ENCODE data around the gene POLR2H.

Gene POLR2H

DNA sequence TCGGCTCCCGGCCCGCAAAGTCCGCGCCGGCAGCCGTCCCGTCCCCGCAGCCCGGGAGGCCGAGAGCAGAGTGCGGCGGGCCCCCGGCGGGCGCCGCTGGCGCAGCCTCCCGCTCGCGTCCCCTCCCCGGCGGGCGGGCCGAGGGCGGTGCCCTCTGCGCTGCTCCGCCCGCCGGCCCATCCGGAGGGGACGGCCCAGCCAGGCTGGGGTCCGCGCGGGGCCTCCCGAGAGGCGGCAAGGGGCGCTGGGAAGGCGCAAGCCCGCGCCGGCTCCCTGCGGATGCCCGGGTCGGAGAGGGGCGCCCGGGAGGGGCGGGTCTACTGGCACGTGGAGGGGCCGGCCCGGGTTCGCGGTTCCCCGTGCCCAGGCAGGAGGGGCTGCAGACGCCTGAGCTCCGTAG lies at the start of gene POLR2H, which contains the start of gene CLCN2:
Gene POLR2H (plus strand): TSS at position 179 of the 400 bp plus-strand sequence. CDS start 1,783 bp downstream, outside the sequence.
Gene CLCN2 (minus strand): TSS at position 74 of the 400 bp plus-strand sequence. CDS start 126 bp downstream, outside the sequence.
- DNase-seq, result no peak

DNA sequence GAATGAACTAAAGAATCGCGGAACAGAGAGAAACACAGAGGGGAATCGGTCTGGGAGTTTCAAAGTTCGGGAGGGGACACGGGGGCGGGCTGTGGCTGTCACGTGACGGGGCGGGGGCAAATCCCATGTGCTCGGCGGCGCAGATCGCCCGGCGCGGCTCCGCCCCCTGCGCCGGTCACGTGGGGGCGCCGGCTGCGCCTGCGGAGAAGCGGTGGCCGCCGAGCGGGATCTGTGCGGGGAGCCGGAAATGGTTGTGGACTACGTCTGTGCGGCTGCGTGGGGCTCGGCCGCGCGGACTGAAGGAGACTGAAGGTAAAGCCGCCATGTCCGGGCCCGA lies 47.2 kb upstream of the POLR2H start, which contains the start of gene EIF4G1:
Gene EIF4G1 (plus strand): TSS at position 244 of the 337 bp plus-strand sequence. CDS start 1,191 bp downstream, outside the sequence.
- DNase-seq, result peak; percentile 87

DNA sequence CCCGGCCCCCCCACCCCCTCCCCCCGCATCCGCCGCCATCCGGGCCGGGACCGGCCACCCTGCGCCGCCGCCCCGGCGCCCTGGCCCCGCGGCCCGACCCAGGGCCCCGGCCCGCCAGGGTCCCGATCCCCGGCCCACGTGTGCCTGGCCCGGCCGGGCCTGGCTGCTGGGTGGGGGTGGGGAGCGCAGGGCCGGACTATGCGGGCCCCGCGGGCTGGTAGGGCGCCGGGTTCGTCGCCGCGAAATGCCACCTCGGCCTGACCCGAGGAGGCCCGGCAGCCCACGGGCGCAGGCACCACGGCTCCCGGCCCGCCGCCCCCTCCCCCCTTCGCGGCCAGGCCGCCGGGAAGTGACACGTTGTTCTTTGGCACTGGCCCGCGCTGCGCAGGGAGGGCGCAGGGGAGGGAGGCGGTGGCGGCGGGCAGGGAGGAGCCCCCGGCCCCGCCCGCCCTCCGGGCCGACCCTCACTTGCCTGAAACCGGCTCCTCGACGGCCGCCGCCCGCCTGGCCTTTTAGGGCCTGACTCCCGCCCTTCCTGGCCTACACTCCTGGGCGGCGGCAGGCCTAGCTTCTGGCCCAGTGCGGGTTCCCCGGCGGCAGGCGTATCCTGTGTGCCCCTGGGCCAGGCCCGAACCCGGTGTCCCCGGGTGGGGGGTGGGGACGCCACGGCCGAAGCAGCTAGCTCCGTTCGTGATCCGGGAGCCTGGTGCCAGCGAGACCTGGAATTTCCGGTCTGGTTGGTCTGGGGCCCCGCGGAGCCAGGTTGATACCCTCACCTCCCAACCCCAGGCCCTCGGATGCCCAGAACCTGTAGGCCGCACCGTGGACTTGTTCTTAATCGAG lies 46.6 kb upstream of the POLR2H start:
- peak; percentile 55 for DNase-seq

DNA sequence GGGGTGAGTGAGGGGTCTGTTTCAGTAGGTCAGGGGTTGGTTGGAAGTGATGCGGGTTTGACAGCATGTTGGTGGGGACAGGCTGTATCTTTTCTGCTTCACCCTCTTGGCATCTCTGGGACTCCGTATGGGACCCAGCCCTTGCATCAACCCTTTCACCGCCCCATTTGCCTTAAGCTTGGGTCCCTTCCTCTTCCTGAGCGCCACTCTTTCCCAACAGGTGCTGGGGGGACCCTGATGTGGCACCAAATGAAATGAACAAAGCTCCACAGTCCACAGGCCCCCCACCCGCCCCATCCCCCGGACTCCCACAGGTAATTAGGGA lies 46.0 kb upstream of the POLR2H start:
- DNase-seq, result no peak

DNA sequence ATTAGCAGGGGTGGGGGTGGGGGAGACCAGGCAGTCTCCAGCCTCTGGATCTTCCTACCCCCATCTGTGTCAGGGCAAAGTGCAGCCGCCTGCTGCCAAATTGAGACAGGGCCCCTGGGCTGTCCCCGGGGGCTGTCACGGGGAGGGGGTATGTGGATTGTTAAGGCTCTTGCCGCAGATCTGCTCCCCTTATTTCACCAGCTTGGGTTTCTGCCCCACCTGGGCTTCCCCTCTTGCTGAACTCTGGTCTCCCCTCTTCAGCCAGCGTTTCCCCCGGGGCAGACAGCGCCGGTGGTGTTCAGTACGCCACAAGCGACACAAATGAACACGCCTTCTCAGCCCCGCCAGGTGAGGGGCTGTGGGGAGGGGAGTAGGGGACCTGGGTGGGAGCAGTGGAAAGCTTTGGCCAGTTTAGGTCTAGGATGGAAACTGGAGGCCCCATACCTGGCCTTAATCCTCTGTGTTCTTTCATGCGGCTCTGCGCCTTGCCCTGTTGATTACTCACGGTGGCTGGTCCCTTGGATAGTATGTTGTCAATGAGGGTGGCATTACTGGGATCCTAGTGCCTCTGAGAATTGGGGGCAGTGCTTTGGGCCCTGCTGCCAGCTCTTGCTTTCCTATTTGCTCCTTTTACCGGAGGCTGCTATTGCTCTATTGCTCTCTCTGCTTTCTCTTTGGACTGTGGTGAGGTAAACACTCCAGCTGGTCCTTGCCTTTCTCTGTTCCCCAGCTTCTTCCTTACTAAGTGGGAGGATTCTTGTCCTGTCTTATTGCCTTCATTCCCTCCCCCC lies 45.4 kb upstream of the POLR2H start:
- DNase-seq, result no peak

DNA sequence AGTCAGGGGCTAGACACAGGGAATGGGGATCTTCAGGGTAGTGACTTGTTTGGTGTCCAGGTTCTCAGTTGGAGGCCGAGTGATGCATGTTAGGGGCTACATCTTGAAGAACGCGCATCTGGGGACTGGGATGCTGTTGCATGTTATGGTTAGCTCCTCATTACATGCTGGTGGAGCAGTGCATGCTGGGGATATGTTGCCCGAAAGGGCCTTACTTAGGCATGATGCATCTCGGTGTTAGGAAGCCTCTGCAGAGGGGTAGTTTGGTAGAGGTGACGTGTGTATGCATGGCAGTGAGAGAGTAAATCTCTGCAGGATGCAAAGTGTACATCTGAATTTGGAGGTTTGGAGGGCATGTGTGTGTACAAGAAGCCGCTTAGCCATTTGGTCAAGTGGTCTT lies 44.7 kb upstream of the POLR2H start:
- DNase-seq, result no peak

DNA sequence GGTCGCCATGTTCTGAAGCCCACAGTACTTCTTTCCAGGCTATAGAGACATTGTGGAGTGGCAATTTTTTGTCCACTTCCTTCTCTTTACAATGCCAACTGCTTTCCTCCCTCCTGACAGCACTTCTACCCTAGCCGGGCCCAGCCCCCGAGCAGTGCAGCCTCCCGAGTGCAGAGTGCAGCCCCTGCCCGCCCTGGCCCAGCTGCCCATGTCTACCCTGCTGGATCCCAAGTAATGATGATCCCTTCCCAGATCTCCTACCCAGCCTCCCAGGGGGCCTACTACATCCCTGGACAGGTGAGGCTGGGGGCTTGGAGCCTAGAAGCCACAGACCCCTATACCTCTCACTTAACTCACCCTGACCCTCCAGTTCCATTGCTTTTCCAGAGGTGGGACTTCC lies 44.3 kb upstream of the POLR2H start:
- no peak for DNase-seq

DNA sequence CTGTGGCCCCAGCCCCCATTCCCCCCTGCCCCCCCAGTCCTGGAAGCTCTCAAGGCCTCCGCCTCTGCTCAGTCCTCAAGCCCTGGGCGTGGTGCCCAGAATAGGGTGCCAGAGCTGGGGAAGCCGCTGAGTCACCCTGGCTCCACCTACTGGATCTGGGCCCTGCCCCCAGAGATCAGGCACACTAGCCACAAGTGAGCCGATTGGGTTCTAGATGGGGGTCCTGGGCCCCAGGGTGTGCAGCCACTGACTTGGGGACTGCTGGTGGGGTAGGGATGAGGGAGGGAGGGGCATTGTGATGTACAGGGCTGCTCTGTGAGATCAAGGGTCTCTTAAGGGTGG lies 41.4 kb upstream of the POLR2H start:
- peak; percentile 79 for DNase-seq

DNA sequence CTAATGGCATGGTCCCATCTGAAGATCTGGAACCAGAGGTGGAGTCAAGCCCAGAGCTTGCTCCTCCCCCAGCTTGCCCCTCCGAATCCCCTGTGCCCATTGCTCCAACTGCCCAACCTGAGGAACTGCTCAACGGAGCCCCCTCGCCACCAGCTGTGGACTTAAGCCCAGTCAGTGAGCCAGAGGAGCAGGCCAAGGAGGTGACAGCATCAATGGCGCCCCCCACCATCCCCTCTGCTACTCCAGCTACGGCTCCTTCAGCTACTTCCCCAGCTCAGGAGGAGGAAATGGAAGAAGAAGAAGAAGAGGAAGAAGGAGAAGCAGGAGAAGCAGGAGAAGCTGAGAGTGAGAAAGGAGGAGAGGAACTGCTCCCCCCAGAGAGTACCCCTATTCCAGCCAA lies 39.8 kb upstream of the POLR2H start:
- DNase-seq, result no peak

DNA sequence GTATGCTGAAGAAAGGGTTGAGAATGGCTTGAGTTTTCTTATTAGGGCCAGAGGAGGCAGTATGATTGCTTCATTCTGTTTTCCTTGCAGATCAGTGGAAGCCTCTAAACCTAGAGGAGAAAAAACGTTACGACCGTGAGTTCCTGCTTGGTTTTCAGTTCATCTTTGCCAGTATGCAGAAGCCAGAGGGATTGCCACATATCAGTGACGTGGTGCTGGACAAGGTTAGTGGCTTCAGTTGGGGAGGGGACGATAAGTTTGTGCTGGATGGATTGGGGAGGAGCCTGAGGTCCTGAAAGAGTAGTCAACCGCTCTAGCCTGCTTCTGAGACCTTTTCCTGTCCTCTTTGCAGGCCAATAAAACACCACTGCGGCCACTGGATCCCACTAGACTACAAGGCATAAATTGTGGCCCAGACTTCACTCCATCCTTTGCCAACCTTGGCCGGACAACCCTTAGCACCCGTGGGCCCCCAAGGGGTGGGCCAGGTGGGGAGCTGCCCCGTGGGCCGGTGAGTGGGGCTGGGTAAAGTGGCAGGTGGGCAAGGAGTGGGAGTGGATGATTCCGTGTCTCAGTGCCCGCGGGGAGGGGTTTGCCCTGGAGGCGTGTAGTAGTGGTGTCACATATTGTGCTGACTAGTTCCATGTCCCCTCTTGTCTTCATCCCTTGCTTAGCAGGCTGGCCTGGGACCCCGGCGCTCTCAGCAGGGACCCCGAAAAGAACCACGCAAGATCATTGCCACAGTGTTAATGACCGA lies 38.6 kb upstream of the POLR2H start:
- DNase-seq, result no peak

DNA sequence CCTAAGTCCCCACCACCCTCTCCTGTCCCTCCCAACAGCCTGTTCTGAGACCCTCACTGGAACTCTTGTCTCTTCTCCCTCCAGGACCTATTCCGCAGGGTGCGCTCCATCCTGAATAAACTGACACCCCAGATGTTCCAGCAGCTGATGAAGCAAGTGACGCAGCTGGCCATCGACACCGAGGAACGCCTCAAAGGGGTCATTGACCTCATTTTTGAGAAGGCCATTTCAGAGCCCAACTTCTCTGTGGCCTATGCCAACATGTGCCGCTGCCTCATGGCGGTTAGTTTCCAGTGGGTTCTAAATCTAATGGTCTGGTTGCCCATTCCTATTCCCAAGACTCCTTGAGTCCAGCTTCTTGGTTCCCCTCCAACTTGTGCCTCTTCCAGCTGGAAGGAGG lies 37.8 kb upstream of the POLR2H start:
- DNase-seq, result no peak

DNA sequence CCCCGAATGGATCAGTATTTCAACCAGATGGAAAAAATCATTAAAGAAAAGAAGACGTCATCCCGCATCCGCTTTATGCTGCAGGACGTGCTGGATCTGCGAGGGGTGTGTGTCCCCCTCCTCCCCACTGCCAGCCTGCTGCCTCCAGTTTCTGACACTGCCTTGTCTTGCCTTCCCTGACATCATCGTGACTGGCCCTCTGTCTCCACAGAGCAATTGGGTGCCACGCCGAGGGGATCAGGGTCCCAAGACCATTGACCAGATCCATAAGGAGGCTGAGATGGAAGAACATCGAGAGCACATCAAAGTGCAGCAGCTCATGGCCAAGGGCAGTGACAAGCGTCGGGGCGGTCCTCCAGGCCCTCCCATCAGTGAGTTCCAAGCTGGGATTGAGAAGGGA lies 36.2 kb upstream of the POLR2H start:
- no peak for DNase-seq

DNA sequence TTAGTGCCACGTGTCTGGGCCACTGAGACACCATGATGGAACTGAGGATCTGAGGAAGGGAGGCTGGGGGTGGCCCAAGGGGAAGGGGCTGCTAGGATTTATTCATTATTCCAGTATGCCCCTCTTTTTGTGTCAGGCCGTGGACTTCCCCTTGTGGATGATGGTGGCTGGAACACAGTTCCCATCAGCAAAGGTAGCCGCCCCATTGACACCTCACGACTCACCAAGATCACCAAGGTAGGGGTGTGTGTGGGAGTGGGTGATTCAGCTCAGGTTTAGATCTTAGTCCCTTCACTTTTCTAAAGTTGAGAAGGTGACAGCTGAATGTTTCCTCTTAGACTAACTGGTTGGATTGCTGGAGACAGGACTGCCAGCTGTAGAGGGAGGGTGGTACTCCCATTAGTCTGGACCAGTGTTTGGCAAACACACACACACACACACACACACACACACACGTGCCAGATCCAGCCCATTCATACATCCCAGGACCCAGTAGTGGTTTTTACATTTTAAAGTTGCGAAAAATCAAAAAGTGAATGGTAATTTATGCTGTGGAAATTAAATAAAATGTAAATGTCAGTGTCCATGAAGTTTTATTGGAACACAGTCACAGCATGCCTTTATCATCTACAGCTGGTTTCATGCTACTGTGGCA lies 35.7 kb upstream of the POLR2H start:
- no peak for DNase-seq

DNA sequence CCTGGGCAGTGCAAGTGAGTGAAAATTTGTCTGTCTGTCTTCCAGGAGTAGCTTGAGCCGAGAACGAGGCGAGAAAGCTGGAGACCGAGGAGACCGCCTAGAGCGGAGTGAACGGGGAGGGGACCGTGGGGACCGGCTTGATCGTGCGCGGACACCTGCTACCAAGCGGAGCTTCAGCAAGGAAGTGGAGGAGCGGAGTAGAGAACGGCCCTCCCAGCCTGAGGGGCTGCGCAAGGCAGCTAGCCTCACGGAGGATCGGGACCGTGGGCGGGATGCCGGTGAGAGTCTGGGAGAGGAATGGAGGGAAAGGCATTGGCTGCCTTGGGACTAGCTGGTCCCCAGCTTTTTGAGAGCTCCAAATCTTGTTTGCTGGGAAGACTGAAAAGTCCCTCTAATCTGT lies 34.3 kb upstream of the POLR2H start:
- no peak for DNase-seq

DNA sequence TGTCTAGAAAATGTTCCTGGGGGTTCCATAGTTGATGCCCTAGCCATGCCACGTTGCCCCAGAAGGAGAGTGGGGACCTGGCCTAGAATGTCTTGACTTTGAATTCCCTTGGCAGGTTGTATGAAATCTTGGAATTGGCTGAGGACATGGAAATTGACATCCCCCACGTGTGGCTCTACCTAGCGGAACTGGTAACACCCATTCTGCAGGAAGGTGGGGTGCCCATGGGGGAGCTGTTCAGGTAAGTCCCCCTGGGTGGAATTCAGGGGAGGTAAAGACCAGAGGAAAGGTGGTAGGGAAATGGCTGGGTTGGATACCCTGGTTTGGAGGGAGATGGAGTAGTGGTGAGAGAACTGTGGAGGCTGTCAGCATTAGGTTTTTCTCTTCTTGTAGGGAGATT lies 33.0 kb upstream of the POLR2H start:
- no peak for DNase-seq

DNA sequence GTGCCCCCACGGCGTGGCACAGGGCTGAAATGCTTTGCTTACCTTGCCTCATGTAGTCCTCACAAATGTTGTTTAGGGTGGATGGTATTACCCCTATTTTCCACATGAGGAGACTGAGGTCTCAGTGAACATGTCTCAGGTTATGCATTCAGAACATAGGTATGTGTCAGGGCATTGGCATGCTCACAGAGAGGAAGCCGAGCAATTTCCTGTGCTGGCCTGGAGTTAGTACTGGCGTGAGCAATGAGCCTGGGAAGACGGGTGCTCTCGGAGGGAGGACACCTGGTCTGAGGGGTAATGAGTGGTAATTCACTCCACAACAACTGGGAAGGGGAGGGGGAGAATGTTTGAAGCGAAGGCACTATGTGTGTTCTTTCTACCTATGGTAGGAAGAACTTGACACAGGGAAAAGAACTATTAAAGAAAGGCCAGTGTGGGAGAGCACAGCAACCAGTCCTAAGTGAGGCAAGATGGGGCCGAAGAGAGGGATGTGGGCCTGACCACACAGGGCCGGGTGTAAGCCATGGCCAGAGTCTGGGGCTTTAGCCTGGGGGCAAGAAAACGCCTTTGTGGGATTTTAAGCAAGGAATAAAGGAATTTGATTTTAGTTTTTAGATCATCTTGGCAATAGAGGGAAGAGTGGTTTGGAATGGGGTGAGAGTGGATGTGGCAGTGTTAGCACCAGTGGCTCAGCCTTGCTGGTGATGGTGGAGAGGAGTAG lies 29.0 kb upstream of the POLR2H start:
- no peak for DNase-seq

DNA sequence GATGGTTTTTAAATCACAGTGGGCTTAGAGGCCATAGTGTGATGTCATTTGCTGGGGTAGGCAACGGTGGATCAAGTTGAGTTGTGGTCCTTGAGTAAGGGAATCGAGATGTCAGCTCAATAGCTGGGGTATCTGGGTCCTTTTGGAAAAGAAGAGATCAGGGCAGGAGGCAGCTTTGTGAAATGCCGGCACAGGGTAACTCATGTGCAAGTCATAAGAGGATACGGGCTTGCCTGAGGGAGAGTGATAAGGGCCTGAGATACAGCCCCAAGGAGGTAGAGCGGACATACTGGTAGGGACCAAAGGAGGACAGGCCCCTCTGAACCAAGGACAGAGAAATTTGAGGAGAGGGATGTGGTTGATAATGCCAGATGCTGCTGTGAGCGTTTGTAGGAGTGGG lies 28.3 kb upstream of the POLR2H start:
- no peak for DNase-seq

DNA sequence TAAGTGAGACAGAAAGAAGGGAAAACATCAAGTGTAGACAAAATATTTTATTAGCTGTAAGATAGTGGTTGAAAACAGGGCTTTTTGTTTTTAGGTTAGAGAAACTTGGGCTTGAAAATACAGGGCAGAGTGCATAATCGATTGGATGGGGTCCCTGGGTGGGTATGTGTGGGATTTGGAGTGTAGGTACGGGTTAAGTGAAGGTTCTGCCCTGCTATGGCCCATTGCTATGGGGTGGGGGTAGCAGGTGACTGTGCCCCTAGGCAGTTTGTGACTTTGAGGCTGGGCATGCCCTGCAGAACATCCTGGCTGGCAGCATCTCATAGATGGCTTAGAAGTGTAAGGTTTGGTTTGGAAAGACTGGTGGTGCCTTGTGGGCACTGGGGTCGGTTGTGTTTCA lies 27.8 kb upstream of the POLR2H start:
- no peak for DNase-seq

DNA sequence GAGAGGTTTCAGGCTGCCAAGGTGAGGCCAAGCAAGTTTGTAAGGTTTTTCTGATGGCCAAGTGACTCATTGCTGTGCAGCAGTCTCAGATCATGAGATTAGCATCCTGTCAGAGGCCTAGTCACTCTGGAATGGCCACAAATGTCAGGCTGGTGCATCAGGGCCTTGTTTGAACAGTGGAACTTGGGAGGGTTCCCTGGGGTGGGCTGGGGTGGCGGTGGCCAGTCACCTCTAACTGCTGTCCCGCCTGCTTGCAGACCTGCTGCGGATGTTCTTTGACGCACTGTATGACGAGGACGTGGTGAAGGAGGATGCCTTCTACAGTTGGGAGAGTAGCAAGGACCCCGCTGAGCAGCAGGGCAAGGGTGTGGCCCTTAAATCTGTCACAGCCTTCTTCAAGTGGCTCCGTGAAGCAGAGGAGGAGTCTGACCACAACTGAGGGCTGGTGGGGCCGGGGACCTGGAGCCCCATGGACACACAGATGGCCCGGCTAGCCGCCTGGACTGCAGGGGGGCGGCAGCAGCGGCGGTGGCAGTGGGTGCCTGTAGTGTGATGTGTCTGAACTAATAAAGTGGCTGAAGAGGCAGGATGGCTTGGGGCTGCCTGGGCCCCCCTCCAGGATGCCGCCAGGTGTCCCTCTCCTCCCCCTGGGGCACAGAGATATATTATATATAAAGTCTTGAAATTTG lies 26.9 kb upstream of the POLR2H start:
- DNase-seq, result no peak

DNA sequence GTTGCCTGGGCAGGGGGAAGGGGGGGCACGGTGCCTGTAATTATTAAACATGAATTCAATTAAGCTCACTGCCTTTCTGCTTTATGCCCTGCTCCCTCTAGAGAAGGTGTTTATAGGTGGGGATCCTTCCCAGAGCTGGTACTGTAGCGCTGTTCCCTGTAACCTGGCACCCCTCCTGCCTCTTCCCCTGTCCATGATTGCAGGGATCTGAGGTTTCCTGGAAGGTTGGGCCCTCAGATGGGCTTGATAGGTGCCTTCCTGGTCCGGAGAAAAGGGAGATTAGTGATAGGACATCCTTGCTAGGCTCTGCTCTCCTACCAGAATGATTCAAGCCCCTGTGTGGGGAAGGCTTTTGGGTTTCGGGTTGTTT lies 26.2 kb upstream of the POLR2H start:
- DNase-seq, result no peak

DNA sequence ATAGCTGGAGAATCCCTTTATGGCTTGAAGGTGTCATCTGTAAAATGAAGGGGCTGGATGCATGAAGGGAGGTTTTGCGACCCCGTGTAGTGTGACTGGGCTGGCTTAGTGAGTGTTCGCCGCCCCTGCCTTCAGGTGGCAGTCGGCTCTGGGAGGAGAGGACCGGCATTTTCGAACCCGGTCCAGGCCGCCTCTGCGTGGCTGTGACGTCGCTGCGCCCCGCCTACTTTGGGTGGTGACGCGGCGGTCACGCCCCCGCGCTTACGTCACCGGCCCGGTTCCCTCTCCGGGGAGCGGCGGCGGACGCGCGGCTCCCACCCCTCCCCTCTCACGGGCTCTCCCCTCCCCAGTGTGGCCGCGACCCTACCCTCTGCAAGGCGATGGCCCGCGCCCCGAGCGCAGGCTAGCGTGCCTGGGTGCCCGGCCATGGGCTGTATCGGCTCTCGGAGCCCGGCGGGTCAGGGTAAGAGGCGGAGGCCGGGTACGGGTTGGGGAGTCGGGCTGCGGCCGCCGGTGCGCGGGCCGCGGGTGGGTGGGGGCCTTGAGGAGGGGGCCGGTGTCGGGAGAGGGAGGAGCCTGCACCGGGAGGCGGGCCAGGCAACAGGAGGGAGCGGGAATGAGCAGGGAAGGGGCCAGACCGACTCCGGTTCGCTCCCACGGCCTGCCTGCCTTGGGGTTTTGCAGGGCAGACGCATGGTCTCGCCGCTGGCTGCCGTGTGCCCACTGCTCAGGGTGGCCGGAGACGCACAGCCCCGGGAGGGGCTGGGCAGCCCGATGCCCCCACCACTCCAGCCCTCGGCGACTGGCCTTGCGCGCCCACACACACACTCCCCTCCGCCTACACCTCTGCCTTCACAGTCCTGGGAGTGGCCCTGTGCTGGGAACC lies 25.6 kb upstream of the POLR2H start:
- DNase-seq, result peak; percentile 60

Measured in NCI-H1092 (cell line).